HEK293 (cell line): ENCODE data around the gene TXNRD2.

Experiments
- FEZF1 ChIP-seq: fragments of 450-650 bp; formaldehyde crosslinking; IDR thresholded peaks from 2 replicates; pipeline ENCODE4 v1.5.1; 2016; ENCODE audit warnings: missing biosample characterization, missing genetic modification characterization
- GFI1B ChIP-seq: fragments of 450-650 bp; formaldehyde crosslinking; IDR thresholded peaks from 2 replicates; pipeline ENCODE4 v1.5.1; 2016; ENCODE audit warnings: missing biosample characterization, missing genetic modification characterization
- KLF7 ChIP-seq: fragments of 450-650 bp; formaldehyde crosslinking; IDR thresholded peaks from 2 replicates; pipeline ENCODE4 v1.5.1; 2016; ENCODE audit warnings: missing biosample characterization, missing genetic modification characterization, borderline replicate concordance
- KLF9 ChIP-seq: fragments of 450-650 bp; formaldehyde crosslinking; IDR thresholded peaks from 2 replicates; pipeline ENCODE4 v1.5.1; 2016; ENCODE audit warnings: missing biosample characterization, missing genetic modification characterization, low read depth
- OSR2 ChIP-seq: fragments of 450-650 bp; formaldehyde crosslinking; IDR thresholded peaks from 2 replicates; pipeline ENCODE4 v1.5.1; 2016; ENCODE audit warnings: missing biosample characterization, missing genetic modification characterization
- SP7 ChIP-seq: fragments of 450-650 bp; formaldehyde crosslinking; IDR thresholded peaks from 2 replicates; pipeline ENCODE4 v1.5.1; 2016; ENCODE audit warnings: missing biosample characterization, missing genetic modification characterization
- TRIM28 ChIP-seq: IDR thresholded peaks from 2 replicates; pipeline ENCODE4 v1.6.1; 2011; ENCODE audit warnings: low read length, control low read depth, borderline replicate concordance
- ZBTB6 ChIP-seq: fragments of 450-650 bp; formaldehyde crosslinking; IDR thresholded peaks from 2 replicates; pipeline ENCODE4 v1.5.1; 2017; ENCODE audit warnings: missing biosample characterization, missing genetic modification characterization
- ZFP3 ChIP-seq: fragments of 450-650 bp; formaldehyde crosslinking; IDR thresholded peaks from 2 replicates; pipeline ENCODE4 v1.5.1; 2016; ENCODE audit warnings: low read depth, missing biosample characterization, missing genetic modification characterization
- ZIC2 ChIP-seq: fragments of 450-650 bp; formaldehyde crosslinking; IDR thresholded peaks from 2 replicates; pipeline ENCODE4 v1.5.1; 2016; ENCODE audit warnings: missing biosample characterization, missing genetic modification characterization
- ZNF155 ChIP-seq: fragments of 450-650 bp; formaldehyde crosslinking; IDR thresholded peaks from 2 replicates; pipeline ENCODE4 v1.5.1; 2016; ENCODE audit warnings: missing biosample characterization, missing genetic modification characterization
- ZNF2 ChIP-seq: fragments of 450-650 bp; formaldehyde crosslinking; IDR thresholded peaks from 2 replicates; pipeline ENCODE4 v1.5.1; 2016; ENCODE audit warnings: missing biosample characterization, missing genetic modification characterization
- ZNF202 ChIP-seq: fragments of 450-650 bp; formaldehyde crosslinking; IDR thresholded peaks from 2 replicates; pipeline ENCODE4 v1.5.1; 2016; ENCODE audit warnings: missing biosample characterization, missing genetic modification characterization, borderline replicate concordance
- ZNF214 ChIP-seq: fragments of 450-650 bp; formaldehyde crosslinking; IDR thresholded peaks from 2 replicates; pipeline ENCODE4 v1.5.1; 2017; ENCODE audit warnings: missing biosample characterization, mild to moderate bottlenecking, missing genetic modification characterization, borderline replicate concordance
- ZNF248 ChIP-seq: fragments of 450-650 bp; formaldehyde crosslinking; IDR thresholded peaks from 2 replicates; pipeline ENCODE4 v1.5.1; 2017; ENCODE audit warnings: missing biosample characterization, missing genetic modification characterization
- ZNF280C ChIP-seq: fragments of 450-650 bp; formaldehyde crosslinking; IDR thresholded peaks from 2 replicates; pipeline ENCODE4 v1.5.1; 2016; ENCODE audit warnings: missing biosample characterization, missing genetic modification characterization
- ZNF366 ChIP-seq: fragments of 450-650 bp; formaldehyde crosslinking; conservative IDR thresholded peaks from 2 replicates; pipeline ENCODE4 v1.5.1; 2016; ENCODE audit warnings: missing biosample characterization, missing genetic modification characterization
- ZNF391 ChIP-seq: fragments of 450-650 bp; formaldehyde crosslinking; IDR thresholded peaks from 2 replicates; pipeline ENCODE4 v1.5.1; 2016; ENCODE audit warnings: low read depth, missing biosample characterization, missing genetic modification characterization, borderline replicate concordance
- ZNF394 ChIP-seq: fragments of 450-650 bp; formaldehyde crosslinking; IDR thresholded peaks from 2 replicates; pipeline ENCODE4 v1.5.1; 2016; ENCODE audit warnings: missing biosample characterization, missing genetic modification characterization, mild to moderate bottlenecking, moderate library complexity, borderline replicate concordance
- ZNF48 ChIP-seq: fragments of 450-650 bp; formaldehyde crosslinking; IDR thresholded peaks from 2 replicates; pipeline ENCODE4 v1.5.1; 2016; ENCODE audit warnings: missing biosample characterization, missing genetic modification characterization
- ZNF621 ChIP-seq: fragments of 450-650 bp; formaldehyde crosslinking; IDR thresholded peaks from 2 replicates; pipeline ENCODE4 v1.5.1; 2017; ENCODE audit warnings: missing biosample characterization, missing genetic modification characterization
- ZNF626 ChIP-seq: fragments of 450-650 bp; sonication (Bioruptor Pico); formaldehyde crosslinking; IDR thresholded peaks from 2 replicates; pipeline ENCODE4 v1.5.1; 2018; ENCODE audit warnings: missing biosample characterization, missing genetic modification characterization, inconsistent platforms
- ZNF664 ChIP-seq: fragments of 450-650 bp; formaldehyde crosslinking; IDR thresholded peaks from 2 replicates; pipeline ENCODE4 v1.5.1; 2016; ENCODE audit warnings: missing biosample characterization, missing genetic modification characterization
- ZNF670 ChIP-seq: fragments of 450-650 bp; formaldehyde crosslinking; IDR thresholded peaks from 2 replicates; pipeline ENCODE4 v1.5.1; 2016; ENCODE audit warnings: missing biosample characterization, missing genetic modification characterization, low read depth
- ZNF692 ChIP-seq: fragments of 450-650 bp; formaldehyde crosslinking; IDR thresholded peaks from 2 replicates; pipeline ENCODE4 v1.5.1; 2016; ENCODE audit warnings: missing biosample characterization, missing genetic modification characterization
- ZNF707 ChIP-seq: fragments of 450-650 bp; formaldehyde crosslinking; IDR thresholded peaks from 2 replicates; pipeline ENCODE4 v1.5.1; 2016; ENCODE audit warnings: missing biosample characterization, missing genetic modification characterization
- ZNF768 ChIP-seq: fragments of 450-650 bp; formaldehyde crosslinking; IDR thresholded peaks from 2 replicates; pipeline ENCODE4 v1.5.1; 2018; ENCODE audit warnings: missing biosample characterization, mild to moderate bottlenecking, missing genetic modification characterization
- ZNF777 ChIP-seq: fragments of 450-650 bp; formaldehyde crosslinking; IDR thresholded peaks from 2 replicates; pipeline ENCODE4 v1.5.1; 2017; ENCODE audit warnings: missing biosample characterization, missing genetic modification characterization, borderline replicate concordance
- ZNF830 ChIP-seq: fragments of 450-650 bp; IDR thresholded peaks from 2 replicates; pipeline ENCODE4 v1.5.0; 2018; ENCODE audit warnings: missing biosample characterization, missing genetic modification characterization, low read depth, mild to moderate bottlenecking, moderate library complexity
- ZXDB ChIP-seq: fragments of 450-650 bp; formaldehyde crosslinking; IDR thresholded peaks from 2 replicates; pipeline ENCODE4 v1.5.1; 2016; ENCODE audit warnings: missing biosample characterization, missing genetic modification characterization
- TF ChIP-seq, protein P1 (sequence below): fragments of 450-650 bp; formaldehyde crosslinking; IDR thresholded peaks from 2 replicates; pipeline ENCODE4 v1.5.1; 2017; ENCODE audit warnings: missing biosample characterization, missing genetic modification characterization
- TF ChIP-seq, protein P2 (sequence below): fragments of 450-650 bp; formaldehyde crosslinking; IDR thresholded peaks from 2 replicates; pipeline ENCODE4 v1.5.1; 2016; ENCODE audit warnings: missing biosample characterization, missing genetic modification characterization

The TXNRD2 gene

GRCh38 chr22:19874307-19875060 is 67.1 kb downstream of the TXNRD2 start (continued):
- no peak for TF ChIP-seq ZNF664 (tag by site-specific recombination)
- TF ChIP-seq FEZF1 (tag by site-specific recombination) = no peak
- TF ChIP-seq GFI1B (tag by site-specific recombination) = no peak
- peak; percentile 50; the same call in 1 of the 2 replicates for TF ChIP-seq OSR2 (tag by site-specific recombination)
- TF ChIP-seq ZNF2 (tag by site-specific recombination) = no peak
- no peak for TF ChIP-seq KLF7 (tag by site-specific recombination)
- TF ChIP-seq ZBTB6 = peak; percentile 22; the same call in 1 of the 2 replicates
- no peak for TF ChIP-seq ZNF214 (tag by site-specific recombination)
- peak; percentile 58 for TF ChIP-seq KLF9 (tag by site-specific recombination)
- TF ChIP-seq ZNF280C (tag by site-specific recombination) = no peak
- no peak for TF ChIP-seq ZNF830 (tag by site-specific recombination)
- TF ChIP-seq, protein P1, sequence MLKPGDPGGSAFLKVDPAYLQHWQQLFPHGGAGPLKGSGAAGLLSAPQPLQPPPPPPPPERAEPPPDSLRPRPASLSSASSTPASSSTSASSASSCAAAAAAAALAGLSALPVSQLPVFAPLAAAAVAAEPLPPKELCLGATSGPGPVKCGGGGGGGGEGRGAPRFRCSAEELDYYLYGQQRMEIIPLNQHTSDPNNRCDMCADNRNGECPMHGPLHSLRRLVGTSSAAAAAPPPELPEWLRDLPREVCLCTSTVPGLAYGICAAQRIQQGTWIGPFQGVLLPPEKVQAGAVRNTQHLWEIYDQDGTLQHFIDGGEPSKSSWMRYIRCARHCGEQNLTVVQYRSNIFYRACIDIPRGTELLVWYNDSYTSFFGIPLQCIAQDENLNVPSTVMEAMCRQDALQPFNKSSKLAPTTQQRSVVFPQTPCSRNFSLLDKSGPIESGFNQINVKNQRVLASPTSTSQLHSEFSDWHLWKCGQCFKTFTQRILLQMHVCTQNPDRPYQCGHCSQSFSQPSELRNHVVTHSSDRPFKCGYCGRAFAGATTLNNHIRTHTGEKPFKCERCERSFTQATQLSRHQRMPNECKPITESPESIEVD (tag by site-specific recombination) = no peak
- peak; percentile 81; the same call in 1 of the 2 replicates for TF ChIP-seq TRIM28
- TF ChIP-seq ZNF626 (tag by site-specific recombination) = no peak
- no peak for TF ChIP-seq ZNF155 (tag by site-specific recombination)
- TF ChIP-seq ZNF768 (tag by site-specific recombination) = no peak
- peak; percentile 65 for TF ChIP-seq SP7 (tag by site-specific recombination)
- TF ChIP-seq, protein P2, sequence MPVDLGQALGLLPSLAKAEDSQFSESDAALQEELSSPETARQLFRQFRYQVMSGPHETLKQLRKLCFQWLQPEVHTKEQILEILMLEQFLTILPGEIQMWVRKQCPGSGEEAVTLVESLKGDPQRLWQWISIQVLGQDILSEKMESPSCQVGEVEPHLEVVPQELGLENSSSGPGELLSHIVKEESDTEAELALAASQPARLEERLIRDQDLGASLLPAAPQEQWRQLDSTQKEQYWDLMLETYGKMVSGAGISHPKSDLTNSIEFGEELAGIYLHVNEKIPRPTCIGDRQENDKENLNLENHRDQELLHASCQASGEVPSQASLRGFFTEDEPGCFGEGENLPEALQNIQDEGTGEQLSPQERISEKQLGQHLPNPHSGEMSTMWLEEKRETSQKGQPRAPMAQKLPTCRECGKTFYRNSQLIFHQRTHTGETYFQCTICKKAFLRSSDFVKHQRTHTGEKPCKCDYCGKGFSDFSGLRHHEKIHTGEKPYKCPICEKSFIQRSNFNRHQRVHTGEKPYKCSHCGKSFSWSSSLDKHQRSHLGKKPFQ (tag by site-specific recombination) = no peak
- peak; percentile 100 for TF ChIP-seq ZNF692
- no peak for TF ChIP-seq ZNF777 (tag by site-specific recombination)
- TF ChIP-seq ZNF248 = no peak
- no peak; the same call in 1 of the 2 replicates for TF ChIP-seq ZXDB
- no peak for TF ChIP-seq ZNF621
- peak; percentile 11; the same call in 1 of the 2 replicates for TF ChIP-seq ZNF394 (tag by site-specific recombination)
- no peak for TF ChIP-seq ZNF48 (tag by site-specific recombination)
- TF ChIP-seq ZNF707 (tag by site-specific recombination) = no peak
- no peak for TF ChIP-seq ZNF391 (tag by site-specific recombination)
- TF ChIP-seq ZNF366 (tag by site-specific recombination) = no peak
- TF ChIP-seq ZFP3 (tag by site-specific recombination) = no peak
- TF ChIP-seq ZIC2 = peak; percentile 89
- TF ChIP-seq ZNF202 (tag by site-specific recombination) = no peak
- no peak for TF ChIP-seq ZNF670 (tag by site-specific recombination)
